GM23248 (cell line): ENCODE results near the gene FAT4.

ENCODE experiments used
- EZH2 ChIP-seq: fragments of 200-600 bp; sonication (generic); IDR thresholded peaks from 2 replicates; pipeline ENCODE4 v1.6.1; 2018; ENCODE audit warnings: antibody characterized with exemption, mild to moderate bottlenecking; ENCODE audit not compliant: insufficient read depth, poor library complexity, severe bottlenecking
- EZH2phosphoT487 ChIP-seq: fragments of 200-600 bp; sonication (generic); IDR thresholded peaks from 2 replicates; pipeline ENCODE4 v1.6.1; 2018; ENCODE audit warnings: antibody characterized with exemption, moderate library complexity, mild to moderate bottlenecking, low read depth; ENCODE audit not compliant: insufficient read depth

DNA sequence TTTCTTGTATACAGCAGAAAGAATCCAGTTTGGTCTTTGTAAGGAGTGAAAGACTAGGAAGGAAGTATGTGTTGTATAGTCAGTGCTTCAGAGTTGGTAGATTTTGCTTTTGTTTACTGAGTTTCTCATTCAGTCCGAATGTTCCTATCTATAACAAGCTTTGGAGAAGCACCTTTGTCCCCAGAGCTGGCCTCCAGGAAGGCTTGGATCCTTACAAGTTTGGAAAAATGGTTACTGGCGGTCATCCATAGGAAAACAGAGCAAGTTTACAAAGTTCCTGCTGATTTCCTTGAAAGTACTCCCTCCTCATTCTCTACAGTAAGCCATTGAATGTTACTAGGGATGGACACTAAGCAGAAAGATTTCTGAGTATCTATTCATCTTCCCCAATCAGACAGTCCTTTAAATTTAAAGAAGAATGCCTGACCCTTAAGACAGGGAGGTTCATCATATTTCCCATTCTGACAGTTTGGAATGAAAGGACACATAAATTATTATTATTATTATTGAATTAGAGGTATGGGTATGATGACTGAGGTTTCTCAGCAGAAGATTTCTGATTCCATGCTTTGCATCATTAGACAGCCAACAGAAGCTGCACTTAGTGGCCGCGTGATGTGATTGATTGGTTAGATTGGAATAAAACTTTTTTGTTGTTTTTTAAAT is 35.8 kb downstream of the FAT4 start:
- TF ChIP-seq EZH2 (no peak), EZH2phosphoT487 (no peak)
